ENCODE data around the gene GRB2.

Gene GRB2

DNA sequence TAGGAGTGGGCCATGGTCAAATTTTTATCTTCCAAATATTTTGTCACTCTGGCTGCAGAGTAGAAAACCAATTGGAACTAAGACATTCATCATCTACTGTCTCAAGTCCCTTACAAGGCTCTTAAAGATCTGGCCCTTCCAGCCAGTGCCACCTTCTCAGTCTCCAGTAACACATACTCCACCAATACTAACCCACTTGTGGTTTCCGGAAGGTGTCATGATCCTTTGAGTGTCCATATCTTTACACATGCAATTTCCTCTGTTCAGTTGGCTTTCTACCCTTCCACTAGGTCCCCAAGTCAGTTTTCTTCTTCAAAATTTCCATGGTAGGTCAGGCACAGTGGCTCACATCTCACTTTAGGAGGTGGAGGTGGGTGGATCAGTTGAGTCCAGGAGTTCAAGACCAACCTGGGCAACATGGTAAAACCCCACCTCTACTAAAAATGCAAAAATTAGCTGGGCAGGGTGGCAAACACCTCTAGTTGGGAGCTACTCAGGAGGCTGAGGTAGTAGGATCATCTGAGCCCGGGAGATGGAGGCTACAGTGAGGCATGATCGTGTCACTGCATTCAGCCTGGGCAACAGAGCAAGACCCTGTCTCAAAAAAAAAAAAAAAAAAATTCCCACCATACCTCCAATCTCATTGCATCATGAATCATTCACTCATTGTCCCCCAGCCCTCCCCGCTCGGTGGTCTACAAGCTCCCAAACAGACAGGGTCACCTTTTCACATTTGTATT lies 6.0 kb upstream of the GRB2 start:
- DNase-seq (ENCODE audit: low read depth, low spot score): no peak
- Histone ChIP-seq H3K4me1 (ENCODE audit: insufficient read depth, insufficient read length) (no peaks in the 10 kb centered on the region), H3K27me3 (ENCODE audit: insufficient read depth, insufficient read length) (peaks cover 22% of the 10 kb centered on the region), H3K4me3 (ENCODE audit: insufficient read length, low read depth) (no peak overlapping the region), H3K36me3 (ENCODE audit: insufficient read depth, insufficient read length, low read length) (no peaks in the 10 kb centered on the region), H3K9me3 (ENCODE audit: insufficient read depth, low read length) (no peaks in the 10 kb centered on the region), H3K9ac (ENCODE audit: insufficient read length, low read depth) (no peak overlapping the region)
- TF ChIP-seq SUZ12 (IDR thresholded peaks at IDR 0.05; ENCODE audit: extremely low read depth, insufficient read depth, insufficient read length): no peak
- no peak for TF ChIP-seq YY1 (IDR thresholded peaks at IDR 0.05; ENCODE audit: insufficient read depth, insufficient read length)
- no peak for TF ChIP-seq ZNF274 (IDR thresholded peaks at IDR 0.05; ENCODE audit: low read depth, low read length)

DNA sequence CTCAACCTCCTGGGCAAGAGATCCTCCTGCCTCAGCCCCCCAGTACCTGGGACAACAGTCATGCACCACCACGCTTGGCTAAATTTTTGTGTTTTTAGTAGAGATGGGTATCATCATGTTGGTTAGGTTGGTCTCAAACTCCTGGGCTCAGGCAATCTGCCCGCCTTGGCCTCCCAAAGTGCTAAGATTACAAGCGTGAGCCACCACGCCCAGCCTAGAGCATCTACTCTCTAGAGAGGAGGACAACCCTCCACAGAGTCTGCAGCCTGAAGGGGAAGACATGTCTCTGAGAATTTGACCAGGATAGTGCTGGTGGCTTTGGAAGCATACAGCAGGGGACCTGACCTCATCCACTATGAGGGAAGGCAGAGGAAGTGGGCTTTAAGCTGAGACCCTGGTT lies 4.7 kb upstream of the GRB2 start:
- H3K9me3 ChIP-seq (ENCODE audit: insufficient read depth, low read length): no peaks in the 10 kb centered on the region
- TF ChIP-seq ZNF274 (IDR thresholded peaks at IDR 0.05; ENCODE audit: low read depth, low read length): no peak
- TF ChIP-seq SUZ12 (IDR thresholded peaks at IDR 0.05; ENCODE audit: extremely low read depth, insufficient read depth, insufficient read length): no peak
- no peak for TF ChIP-seq YY1 (IDR thresholded peaks at IDR 0.05; ENCODE audit: insufficient read depth, insufficient read length)
- no peaks in the 10 kb centered on the region for H3K36me3 ChIP-seq (ENCODE audit: insufficient read depth, insufficient read length, low read length)
- DNase-seq (ENCODE audit: low read depth, low spot score): no peak
- H3K4me3 ChIP-seq (ENCODE audit: insufficient read length, low read depth): no peak overlapping the region
- no peaks in the 10 kb centered on the region for H3K4me1 ChIP-seq (ENCODE audit: insufficient read depth, insufficient read length)
- H3K27me3 ChIP-seq (ENCODE audit: insufficient read depth, insufficient read length): peaks cover 27% of the 10 kb centered on the region
- H3K9ac ChIP-seq (ENCODE audit: insufficient read length, low read depth): no peak overlapping the region

DNA sequence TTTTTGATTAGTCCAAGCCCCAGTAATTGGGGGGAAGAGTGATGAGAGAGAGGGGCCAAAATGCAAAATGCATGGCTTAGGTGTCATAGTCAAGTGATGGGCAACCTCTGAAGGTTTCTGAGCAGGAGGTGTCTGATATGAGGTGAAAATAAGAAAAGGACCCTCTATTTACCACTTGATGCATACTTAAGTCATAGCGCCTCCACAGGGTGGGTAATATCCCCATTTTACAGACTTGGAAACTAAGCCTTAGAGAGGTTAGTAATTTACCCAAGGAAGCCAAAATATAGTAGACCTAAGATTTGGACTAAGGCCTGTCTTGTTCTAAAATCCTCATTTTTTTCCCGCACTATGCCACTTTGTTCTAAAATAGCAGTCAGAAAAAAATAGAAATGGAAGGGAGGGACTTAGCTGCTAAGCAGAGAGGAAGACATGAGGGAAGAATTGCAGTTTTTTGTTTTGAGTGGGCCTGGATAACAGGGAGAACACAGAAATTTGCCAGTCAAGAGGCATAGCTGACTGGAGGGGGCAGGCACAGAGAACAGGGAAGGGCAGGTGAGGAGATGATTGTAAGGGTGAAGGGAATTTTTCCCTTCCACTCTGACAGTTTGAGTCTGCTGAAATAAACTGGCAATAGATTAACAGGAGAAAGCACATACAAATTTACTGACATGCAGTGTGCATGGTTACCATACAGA lies 2.3 kb upstream of the GRB2 start:
- no peak for DNase-seq (ENCODE audit: low read depth, low spot score)
- Histone ChIP-seq H3K9me3 (ENCODE audit: insufficient read depth, low read length) (no peaks in the 10 kb centered on the region), H3K9ac (ENCODE audit: insufficient read length, low read depth) (no peak overlapping the region), H3K4me3 (ENCODE audit: insufficient read length, low read depth) (no peak overlapping the region), H3K4me1 (ENCODE audit: insufficient read depth, insufficient read length) (no peaks in the 10 kb centered on the region), H3K27me3 (ENCODE audit: insufficient read depth, insufficient read length) (peaks cover 13% of the 10 kb centered on the region), H3K36me3 (ENCODE audit: insufficient read depth, insufficient read length, low read length) (no peaks in the 10 kb centered on the region)
- TF ChIP-seq SUZ12 (IDR thresholded peaks at IDR 0.05; ENCODE audit: extremely low read depth, insufficient read depth, insufficient read length): no peak
- no peak for TF ChIP-seq YY1 (IDR thresholded peaks at IDR 0.05; ENCODE audit: insufficient read depth, insufficient read length)
- TF ChIP-seq ZNF274 (IDR thresholded peaks at IDR 0.05; ENCODE audit: low read depth, low read length): no peak

DNA sequence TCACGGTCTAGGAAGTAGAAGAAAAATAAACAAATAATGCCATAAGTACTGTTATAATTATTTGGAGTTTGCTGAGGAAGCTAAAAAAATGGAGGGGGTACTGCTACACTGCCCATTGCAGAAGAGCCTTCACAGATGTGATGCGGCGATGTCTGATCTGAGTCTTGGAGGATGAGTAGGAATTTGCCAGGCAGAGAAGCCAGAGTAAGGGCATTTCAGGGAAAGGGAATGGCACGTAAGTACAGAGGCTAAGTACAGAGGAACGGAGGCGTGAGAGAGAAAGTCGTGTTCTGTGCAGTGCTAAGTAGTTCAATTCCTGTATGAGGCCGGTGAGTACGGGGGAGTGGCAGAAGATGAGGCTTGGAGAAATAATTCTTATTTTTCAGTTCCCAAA lies 741 bp upstream of the GRB2 start:
- Histone ChIP-seq H3K36me3 (ENCODE audit: insufficient read depth, insufficient read length, low read length) (no peaks in the 10 kb centered on the region), H3K4me1 (ENCODE audit: insufficient read depth, insufficient read length) (no peaks in the 10 kb centered on the region), H3K9me3 (ENCODE audit: insufficient read depth, low read length) (no peaks in the 10 kb centered on the region), H3K9ac (ENCODE audit: insufficient read length, low read depth) (peak overlapping the region; percentile 63), H3K4me3 (ENCODE audit: insufficient read length, low read depth) (peak overlapping the region; percentile 18), H3K27me3 (ENCODE audit: insufficient read depth, insufficient read length) (peaks cover 11% of the 10 kb centered on the region)
- TF ChIP-seq ZNF274 (IDR thresholded peaks at IDR 0.05; ENCODE audit: low read depth, low read length): no peak
- no peak for TF ChIP-seq SUZ12 (IDR thresholded peaks at IDR 0.05; ENCODE audit: extremely low read depth, insufficient read depth, insufficient read length)
- no peak for TF ChIP-seq YY1 (IDR thresholded peaks at IDR 0.05; ENCODE audit: insufficient read depth, insufficient read length)
- no peak for DNase-seq (ENCODE audit: low read depth, low spot score)

DNA sequence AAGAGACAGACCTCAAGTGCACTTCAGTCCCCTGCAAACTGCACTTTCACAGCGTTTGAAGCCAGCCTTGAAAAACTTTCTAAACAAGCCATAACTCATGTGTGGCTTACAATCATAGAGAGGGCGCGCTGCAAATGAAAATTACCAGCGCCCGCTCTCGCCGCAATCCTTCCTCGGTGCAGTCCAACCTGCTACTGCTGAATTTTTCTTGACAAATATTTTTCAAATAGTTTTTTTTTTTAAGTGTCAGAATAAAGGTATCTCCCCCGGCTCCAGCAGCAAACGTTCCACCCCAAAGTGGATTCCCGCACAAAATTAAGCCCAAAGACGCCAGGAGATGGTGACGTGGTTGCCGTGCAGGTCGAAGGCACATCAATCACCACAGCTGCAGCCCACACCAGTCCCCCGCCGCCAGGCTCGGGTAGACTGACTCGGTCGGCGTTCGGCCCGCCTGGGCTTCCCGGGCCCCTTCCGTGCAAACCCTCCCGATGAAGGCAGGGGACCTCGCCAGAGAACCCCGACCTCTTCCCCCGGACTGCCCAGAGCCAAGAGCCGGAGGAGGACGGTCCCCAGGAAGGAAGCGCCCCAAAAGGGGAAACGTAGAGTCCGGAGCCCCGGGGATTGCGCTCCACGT lies 630 bp downstream of the GRB2 start:
- Histone ChIP-seq H3K9ac (ENCODE audit: insufficient read length, low read depth) (peak overlapping the region; percentile 98), H3K4me1 (ENCODE audit: insufficient read depth, insufficient read length) (no peaks in the 10 kb centered on the region), H3K36me3 (ENCODE audit: insufficient read depth, insufficient read length, low read length) (no peaks in the 10 kb centered on the region), H3K27me3 (ENCODE audit: insufficient read depth, insufficient read length) (peaks cover 11% of the 10 kb centered on the region), H3K4me3 (ENCODE audit: insufficient read length, low read depth) (peak overlapping the region; percentile 99), H3K9me3 (ENCODE audit: insufficient read depth, low read length) (no peaks in the 10 kb centered on the region)
- TF ChIP-seq SUZ12 (IDR thresholded peaks at IDR 0.05; ENCODE audit: extremely low read depth, insufficient read depth, insufficient read length): no peak
- TF ChIP-seq ZNF274 (IDR thresholded peaks at IDR 0.05; ENCODE audit: low read depth, low read length): no peak
- no peak for TF ChIP-seq YY1 (IDR thresholded peaks at IDR 0.05; ENCODE audit: insufficient read depth, insufficient read length)
- DNase-seq (ENCODE audit: low read depth, low spot score): no peak

DNA sequence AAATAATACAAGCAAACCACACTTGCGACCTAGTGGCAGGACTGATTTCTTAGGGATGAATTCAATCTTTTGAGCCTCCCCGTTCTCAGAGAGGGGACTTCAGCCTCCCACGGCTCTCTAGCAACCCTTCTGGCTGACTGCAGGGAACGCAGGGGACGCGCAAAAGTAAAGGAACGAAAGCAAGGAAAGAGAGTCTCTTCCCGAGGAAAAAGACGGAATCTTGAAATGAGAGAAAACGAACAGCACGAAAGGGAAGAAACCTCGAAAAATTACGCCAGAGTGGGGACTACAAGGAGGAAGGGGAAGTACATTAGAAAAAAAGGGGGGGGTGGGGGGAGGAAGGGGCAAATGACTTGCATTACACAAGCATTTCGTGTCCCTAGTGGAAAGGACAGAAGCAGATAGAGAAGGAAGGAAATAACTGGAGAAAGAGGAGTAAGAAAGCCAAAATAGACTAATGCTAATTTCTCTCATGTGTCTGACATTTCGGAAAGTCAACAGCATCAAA lies 1.2 kb downstream of the GRB2 start:
- TF ChIP-seq SUZ12 (IDR thresholded peaks at IDR 0.05; ENCODE audit: extremely low read depth, insufficient read depth, insufficient read length): no peak
- no peak for TF ChIP-seq YY1 (IDR thresholded peaks at IDR 0.05; ENCODE audit: insufficient read depth, insufficient read length)
- no peak for TF ChIP-seq ZNF274 (IDR thresholded peaks at IDR 0.05; ENCODE audit: low read depth, low read length)
- H3K9me3 ChIP-seq (ENCODE audit: insufficient read depth, low read length): no peaks in the 10 kb centered on the region
- H3K9ac ChIP-seq (ENCODE audit: insufficient read length, low read depth): peak overlapping the region; percentile 98
- H3K4me1 ChIP-seq (ENCODE audit: insufficient read depth, insufficient read length): no peaks in the 10 kb centered on the region
- no peaks in the 10 kb centered on the region for H3K36me3 ChIP-seq (ENCODE audit: insufficient read depth, insufficient read length, low read length)
- peak overlapping the region; percentile 99 for H3K4me3 ChIP-seq (ENCODE audit: insufficient read length, low read depth)
- peak; percentile 64 for DNase-seq (ENCODE audit: low read depth, low spot score)
- peaks cover 11% of the 10 kb centered on the region for H3K27me3 ChIP-seq (ENCODE audit: insufficient read depth, insufficient read length)

DNA sequence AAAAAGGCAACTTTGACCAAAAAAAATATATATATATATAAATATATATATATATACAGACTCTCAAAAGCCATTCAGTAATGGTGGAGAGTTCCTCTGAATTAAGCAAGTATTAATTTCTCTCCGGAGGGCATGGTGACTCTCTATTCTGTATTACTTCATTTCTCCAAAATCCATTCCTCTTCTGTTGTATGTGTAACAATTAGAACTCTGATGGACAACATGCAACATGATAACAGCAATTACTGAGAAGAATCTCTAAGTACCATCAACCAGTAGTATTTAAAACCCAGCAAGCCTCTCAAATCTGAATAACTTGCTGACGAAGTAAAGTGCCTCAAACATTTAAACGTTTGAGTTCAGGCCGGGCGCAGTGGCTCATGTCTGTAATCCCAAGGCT lies 2.3 kb downstream of the GRB2 start:
- no peak for TF ChIP-seq SUZ12 (IDR thresholded peaks at IDR 0.05; ENCODE audit: extremely low read depth, insufficient read depth, insufficient read length)
- TF ChIP-seq ZNF274 (IDR thresholded peaks at IDR 0.05; ENCODE audit: low read depth, low read length): no peak
- TF ChIP-seq YY1 (IDR thresholded peaks at IDR 0.05; ENCODE audit: insufficient read depth, insufficient read length): no peak
- Histone ChIP-seq H3K9ac (ENCODE audit: insufficient read length, low read depth) (no peak overlapping the region), H3K36me3 (ENCODE audit: insufficient read depth, insufficient read length, low read length) (no peaks in the 10 kb centered on the region), H3K4me1 (ENCODE audit: insufficient read depth, insufficient read length) (no peaks in the 10 kb centered on the region), H3K27me3 (ENCODE audit: insufficient read depth, insufficient read length) (peaks cover 11% of the 10 kb centered on the region), H3K4me3 (ENCODE audit: insufficient read length, low read depth) (no peak overlapping the region), H3K9me3 (ENCODE audit: insufficient read depth, low read length) (no peaks in the 10 kb centered on the region)
- no peak for DNase-seq (ENCODE audit: low read depth, low spot score)
